H9 (cell line): ENCODE data around the gene CXCL9. TPM values are rescaled to one million over a fixed set of nuclear protein-coding genes. Genes with fewer than 3 reads are reported as not detected.

Source experiments
- DNase-seq: peaks from one replicate; pipeline ENCODE4 v3.0.0-alpha.2; 2017
- H2AFZ ChIP-seq: one replicate; pipeline ENCODE4 v1.6.1; 2013; ENCODE audit warnings: mild to moderate bottlenecking, low read length, control low read depth, moderate library complexity
- H2AK5ac ChIP-seq: 2 replicates; pipeline ENCODE4 v1.6.1; 2013; ENCODE audit warnings: low read length, control low read depth, mixed read lengths; ENCODE audit not compliant: insufficient read length
- H2BK120ac ChIP-seq: one replicate; pipeline ENCODE4 v1.6.1; 2013; ENCODE audit warnings: low read depth, mild to moderate bottlenecking, low read length, control low read depth, inconsistent platforms; ENCODE audit not compliant: poor library complexity, severe bottlenecking
- H2BK12ac ChIP-seq: 2 replicates; pipeline ENCODE4 v1.6.1; 2013; ENCODE audit warnings: low read length, control low read depth, mixed read lengths, low read depth; ENCODE audit not compliant: insufficient read length
- H2BK15ac ChIP-seq: 2 replicates; pipeline ENCODE4 v1.6.1; 2013; ENCODE audit warnings: low read depth, low read length, control low read depth
- H2BK20ac ChIP-seq: one replicate; pipeline ENCODE4 v1.6.1; 2013; ENCODE audit warnings: low read depth, mild to moderate bottlenecking, low read length, control low read depth, inconsistent platforms; ENCODE audit not compliant: poor library complexity, severe bottlenecking
- H2BK5ac ChIP-seq: 2 replicates; pipeline ENCODE4 v1.6.1; 2013; ENCODE audit warnings: low read length, control low read depth, mixed read lengths; ENCODE audit not compliant: insufficient read length
- H3K14ac ChIP-seq: 2 replicates; pipeline ENCODE4 v1.6.1; 2013; ENCODE audit warnings: low read length, control low read depth; ENCODE audit not compliant: insufficient read depth
- H3K18ac ChIP-seq: 2 replicates; pipeline ENCODE4 v1.6.1; 2013; ENCODE audit warnings: low read depth, mild to moderate bottlenecking, mixed read lengths, low read length, control low read depth; ENCODE audit not compliant: insufficient read length
- H3K23ac ChIP-seq: 2 replicates; pipeline ENCODE4 v1.6.1; 2013; ENCODE audit warnings: low read length, control low read depth, mixed read lengths, low read depth; ENCODE audit not compliant: insufficient read length
- H3K23me2 ChIP-seq: 2 replicates; pipeline ENCODE4 v1.6.1; 2013; ENCODE audit warnings: low read depth, mild to moderate bottlenecking, mixed read lengths, low read length, control low read depth; ENCODE audit not compliant: insufficient read length, poor library complexity, severe bottlenecking
- H3K27ac ChIP-seq: 2 replicates; pipeline ENCODE4 v1.5.1; 2013; ENCODE audit warnings: low read length, control low read depth, mixed read lengths, low read depth; ENCODE audit not compliant: insufficient read length
- H3K27me3 ChIP-seq: 2 replicates; pipeline ENCODE4 v1.6.1; 2013; ENCODE audit warnings: low read length, control low read depth, inconsistent platforms; ENCODE audit not compliant: insufficient read depth
- H3K4ac ChIP-seq: 2 replicates; pipeline ENCODE4 v1.6.1; 2013; ENCODE audit warnings: low read depth, mild to moderate bottlenecking, control low read depth, inconsistent platforms, low read length, moderate library complexity
- H3K4me1 ChIP-seq: 2 replicates; pipeline ENCODE4 v1.6.1; 2013; ENCODE audit warnings: low read length, control low read depth, inconsistent platforms; ENCODE audit not compliant: insufficient read depth
- H3K4me2 ChIP-seq: 2 replicates; pipeline ENCODE4 v1.6.1; 2013; ENCODE audit warnings: low read length, control low read depth, mixed read lengths; ENCODE audit not compliant: insufficient read length, insufficient read depth
- H3K56ac ChIP-seq: 2 replicates; pipeline ENCODE4 v1.6.1; 2013; ENCODE audit warnings: low read depth, mild to moderate bottlenecking, mixed read lengths, low read length, control low read depth; ENCODE audit not compliant: insufficient read length
- H3K79me1 ChIP-seq: 2 replicates; pipeline ENCODE4 v1.6.1; 2013; ENCODE audit warnings: low read depth, mild to moderate bottlenecking, moderate library complexity, low read length, control low read depth, inconsistent platforms; ENCODE audit not compliant: insufficient read depth, poor library complexity, severe bottlenecking
- H3K79me2 ChIP-seq: 2 replicates; pipeline ENCODE4 v1.6.1; 2013; ENCODE audit warnings: low read length, control low read depth, inconsistent platforms; ENCODE audit not compliant: insufficient read depth
- H3K9ac ChIP-seq: 2 replicates; pipeline ENCODE4 v1.6.1; 2013; ENCODE audit warnings: low read length, control low read depth, mixed read lengths; ENCODE audit not compliant: insufficient read length; ENCODE audit errors: extremely low read depth
- H3K9me3 ChIP-seq: one replicate; pipeline ENCODE4 v1.6.1; 2013; ENCODE audit warnings: low read depth, low read length, inconsistent platforms; ENCODE audit not compliant: control insufficient read depth
- H3T11ph ChIP-seq: one replicate; pipeline ENCODE4 v1.6.1; 2013; ENCODE audit warnings: mild to moderate bottlenecking, low read length, control low read depth, inconsistent platforms
- H4K20me1 ChIP-seq: one replicate; pipeline ENCODE4 v1.6.1; 2013; ENCODE audit not compliant: control insufficient read depth, insufficient read length, insufficient read depth
- H4K5ac ChIP-seq: 2 replicates; pipeline ENCODE4 v1.6.1; 2013; ENCODE audit warnings: low read depth, mild to moderate bottlenecking, mixed read lengths, low read length, control low read depth; ENCODE audit not compliant: insufficient read length
- H4K8ac ChIP-seq: replicated peaks from 2 replicates; pipeline ENCODE4 v1.6.1; 2013; ENCODE audit warnings: low read length, control low read depth, mixed read lengths, low read depth; ENCODE audit not compliant: insufficient read length
- H4K91ac ChIP-seq: 2 replicates; pipeline ENCODE4 v1.6.1; 2013; ENCODE audit warnings: low read depth, mild to moderate bottlenecking, moderate library complexity, mixed read lengths, low read length, control low read depth; ENCODE audit not compliant: insufficient read length
- H3K27ac Mint-ChIP-seq, 3 experiments: 2 replicates in 2 of 3; 3 replicates in 1 of 3; pipeline ENCODE4 v1.8.0; 2020 to 2021; ENCODE audit warnings: mixed read lengths in 3 of 3, mild to moderate bottlenecking in 1 of 3, moderate library complexity in 1 of 3
- H3K27me3 Mint-ChIP-seq: 2 replicates; pipeline ENCODE4 v1.8.0; 2021; ENCODE audit warnings: low read depth, mild to moderate bottlenecking, moderate library complexity, mixed read lengths
- H3K36me3 Mint-ChIP-seq, 3 experiments: 2 replicates in 2 of 3; 3 replicates in 1 of 3; pipeline ENCODE4 v1.8.0; 2020 to 2021; ENCODE audit warnings: low read depth in 3 of 3, mixed read lengths in 3 of 3; ENCODE audit not compliant: insufficient read depth in 1 of 3
- H3K4me1 Mint-ChIP-seq, 2 experiments: 2 replicates each; pipeline ENCODE4 v1.8.0; 2020; ENCODE audit warnings: mixed read lengths in 2 of 2
- H3K4me3 Mint-ChIP-seq, 2 experiments: 2 replicates in 1 of 2; 3 replicates in 1 of 2; pipeline ENCODE4 v1.8.0; 2020 to 2021; ENCODE audit warnings: mild to moderate bottlenecking in 2 of 2, mixed read lengths in 2 of 2, moderate library complexity in 1 of 2
- H3K9me3 Mint-ChIP-seq, 2 experiments: 2 replicates in 1 of 2; 3 replicates in 1 of 2; pipeline ENCODE4 v1.8.0; 2020; ENCODE audit warnings: mild to moderate bottlenecking in 2 of 2, mixed read lengths in 2 of 2, moderate library complexity in 1 of 2
- WGBS: extraction: QIAGEN DNeasy Blood & Tissue Kit; methylation state at CpG from one replicate; pipeline ENCODE4 v1.1.7; 2013; ENCODE audit warnings: missing lambda C conversion rate, low lambda C conversion rate, mixed read lengths; ENCODE audit not compliant: insufficient read length; ENCODE audit errors: extremely low coverage; 5-methylcytosine and 5-hydroxymethylcytosine counted together
- total RNA-seq: library from RNA; stranded (reverse); gene quantifications from 2 replicates; pipeline ENCODE4 v1.2.1, GENCODE V29; 2021
- TF ChIP-seq, protein P1 (sequence below): fragments of 200-600 bp; sonication (generic); conservative IDR thresholded peaks from 3 replicates; pipeline ENCODE4 v1.8.0; 2021; ENCODE audit warnings: antibody characterized with exemption, mild to moderate bottlenecking

Gene CXCL9
- total RNA-seq, 1 experiment from 2014 or later: not detected

DNA sequence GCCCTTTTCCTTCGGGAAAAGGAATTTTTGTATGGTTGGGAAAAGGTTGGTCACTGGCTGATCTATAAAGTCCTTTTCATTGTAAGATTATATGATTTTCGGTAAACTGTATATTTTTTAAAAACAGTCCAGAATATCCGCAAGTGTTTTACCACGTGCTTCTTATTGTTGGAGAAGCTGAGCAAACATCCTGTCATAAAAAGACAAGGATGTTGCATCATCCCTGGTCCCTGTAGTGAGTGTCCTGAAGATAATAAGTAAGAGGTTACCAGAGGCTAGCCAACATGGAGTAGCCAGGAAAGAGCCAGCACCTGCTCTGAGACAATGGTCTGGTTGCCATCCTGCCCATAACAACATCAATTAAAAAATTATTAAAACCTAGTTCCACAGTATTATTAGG lies 5.1 kb downstream of the CXCL9 start:
- no peak overlapping the region for H2BK20ac ChIP-seq
- H3K9ac ChIP-seq: no peak overlapping the region
- H3K23me2 ChIP-seq: no peaks in the 10 kb centered on the region
- no peak overlapping the region for H3K4me3 Mint-ChIP-seq
- H3K36me3 Mint-ChIP-seq: no peaks in the 10 kb centered on the region
- no peak overlapping the region for H3K23ac ChIP-seq
- no peaks in the 10 kb centered on the region for H3K79me1 ChIP-seq
- no peaks in the 10 kb centered on the region for H3K27me3 ChIP-seq
- H2AK5ac ChIP-seq: no peak overlapping the region
- no peak overlapping the region for H4K5ac ChIP-seq
- no peak overlapping the region for H3K27ac Mint-ChIP-seq
- no peak overlapping the region for H2BK120ac ChIP-seq
- H3K4ac ChIP-seq: no peak overlapping the region
- TF ChIP-seq, protein P1, sequence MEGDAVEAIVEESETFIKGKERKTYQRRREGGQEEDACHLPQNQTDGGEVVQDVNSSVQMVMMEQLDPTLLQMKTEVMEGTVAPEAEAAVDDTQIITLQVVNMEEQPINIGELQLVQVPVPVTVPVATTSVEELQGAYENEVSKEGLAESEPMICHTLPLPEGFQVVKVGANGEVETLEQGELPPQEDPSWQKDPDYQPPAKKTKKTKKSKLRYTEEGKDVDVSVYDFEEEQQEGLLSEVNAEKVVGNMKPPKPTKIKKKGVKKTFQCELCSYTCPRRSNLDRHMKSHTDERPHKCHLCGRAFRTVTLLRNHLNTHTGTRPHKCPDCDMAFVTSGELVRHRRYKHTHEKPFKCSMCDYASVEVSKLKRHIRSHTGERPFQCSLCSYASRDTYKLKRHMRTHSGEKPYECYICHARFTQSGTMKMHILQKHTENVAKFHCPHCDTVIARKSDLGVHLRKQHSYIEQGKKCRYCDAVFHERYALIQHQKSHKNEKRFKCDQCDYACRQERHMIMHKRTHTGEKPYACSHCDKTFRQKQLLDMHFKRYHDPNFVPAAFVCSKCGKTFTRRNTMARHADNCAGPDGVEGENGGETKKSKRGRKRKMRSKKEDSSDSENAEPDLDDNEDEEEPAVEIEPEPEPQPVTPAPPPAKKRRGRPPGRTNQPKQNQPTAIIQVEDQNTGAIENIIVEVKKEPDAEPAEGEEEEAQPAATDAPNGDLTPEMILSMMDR: no peak
- no peak overlapping the region for H2BK5ac ChIP-seq
- no peaks in the 10 kb centered on the region for H4K20me1 ChIP-seq
- whole genome bisulfite sequencing: no CpG with 5 or more reads among the region's 4 CpGs
- no peak overlapping the region for H2AFZ ChIP-seq
- no peak overlapping the region for H3K27ac ChIP-seq
- H3K4me1 Mint-ChIP-seq: no peaks in the 10 kb centered on the region
- no peaks in the 10 kb centered on the region; the same call in 1 of the 2 replicates for H3K27me3 Mint-ChIP-seq
- no peak overlapping the region for H3K18ac ChIP-seq
- no peak overlapping the region for H3T11ph ChIP-seq
- no peak overlapping the region for H2BK15ac ChIP-seq
- H4K91ac ChIP-seq: no peak overlapping the region
- H4K8ac ChIP-seq: no peak overlapping the region
- no peaks in the 10 kb centered on the region for H3K79me2 ChIP-seq
- no peaks in the 10 kb centered on the region for H3K9me3 Mint-ChIP-seq
- H3K4me2 ChIP-seq: no peak overlapping the region
- no peak overlapping the region for H3K56ac ChIP-seq
- DNase-seq: no peak
- H3K14ac ChIP-seq: no peak overlapping the region
- no peaks in the 10 kb centered on the region for H3K4me1 ChIP-seq
- no peaks in the 10 kb centered on the region for H3K9me3 ChIP-seq
- no peak overlapping the region for H2BK12ac ChIP-seq
